Muscle of leg (tissue), 11 donors: ENCODE results near the gene GATB. TPM values are rescaled to one million over a fixed set of nuclear protein-coding genes. Genes with fewer than 3 reads are reported as not detected.

Experiments
- DNase-seq: peaks from one replicate; pipeline ENCODE4 v3.0.0; 2013
- H3K27ac ChIP-seq: one replicate; pipeline ENCODE4 v1.5.1; 2013; ENCODE audit warnings: mild to moderate bottlenecking, low read length, control low read depth
- H3K27me3 ChIP-seq: one replicate; pipeline ENCODE4 v1.6.1; 2013; ENCODE audit warnings: low read length; ENCODE audit not compliant: control insufficient read depth, insufficient read depth
- H3K36me3 ChIP-seq: one replicate; pipeline ENCODE4 v1.6.1; 2013; ENCODE audit warnings: low read length; ENCODE audit not compliant: control insufficient read depth, insufficient read depth
- H3K4me1 ChIP-seq: one replicate; pipeline ENCODE4 v1.6.1; 2013; ENCODE audit warnings: low read length; ENCODE audit not compliant: control insufficient read depth, insufficient read depth
- H3K4me3 ChIP-seq: one replicate; pipeline ENCODE4 v1.5.1; 2013; ENCODE audit warnings: low read length, control low read depth
- H3K9me3 ChIP-seq: replicated peaks from 2 replicates; pipeline ENCODE4 v1.6.1; 2013; ENCODE audit warnings: low read depth, low read length; ENCODE audit not compliant: control insufficient read depth
- WGBS: methylation state at CpG from one replicate; pipeline ENCODE4 v1.1.5; 2013; ENCODE audit warnings: missing lambda C conversion rate; ENCODE audit not compliant: insufficient coverage; 5-methylcytosine and 5-hydroxymethylcytosine counted together
- polyA plus RNA-seq, 8 donors: library from polyadenylated mRNA; unstranded; fragments of 120-200 nt; gene quantifications; one replicate each; pipeline versions ENCODE4 v1.2.1 to v1.2.3, GENCODE V29; 2013; ENCODE audit warnings: inconsistent platforms in 1 of 8, low replicate concordance in 1 of 8; ENCODE audit not compliant: insufficient read length in 8 of 8, insufficient read depth in 1 of 8
- total RNA-seq: library from RNA; stranded (reverse); fragments of 120-200 nt; gene quantifications from one replicate; pipeline ENCODE4 v1.2.4, GENCODE V29; 2013

Gene GATB
- total and polyA plus RNA-seq, 9 donors, result 15.4 to 23.9 (median 20.2) TPM

DNA sequence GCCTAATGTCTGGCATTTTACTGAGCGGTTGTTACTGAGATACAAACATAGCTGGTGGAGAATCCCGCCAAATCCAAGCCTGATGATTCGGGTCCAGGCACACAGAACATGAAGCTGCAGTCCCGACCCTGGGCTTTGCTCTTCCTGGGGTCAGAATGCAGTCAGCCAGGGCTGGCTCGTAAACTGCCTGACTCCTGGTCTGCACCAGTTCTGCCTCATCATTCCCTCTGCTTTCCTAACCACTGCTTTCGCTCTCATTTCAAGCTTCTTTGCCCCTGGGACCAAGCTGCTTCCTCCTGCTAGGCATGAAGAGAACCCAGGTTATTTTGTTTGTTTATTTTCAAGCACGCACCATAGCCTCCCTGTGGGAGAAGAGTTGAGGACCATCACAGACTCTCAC lies 39.3 kb downstream of the GATB start:
- peak; percentile 43 for DNase-seq
- no peaks in the 10 kb centered on the region for H3K4me1 ChIP-seq

DNA sequence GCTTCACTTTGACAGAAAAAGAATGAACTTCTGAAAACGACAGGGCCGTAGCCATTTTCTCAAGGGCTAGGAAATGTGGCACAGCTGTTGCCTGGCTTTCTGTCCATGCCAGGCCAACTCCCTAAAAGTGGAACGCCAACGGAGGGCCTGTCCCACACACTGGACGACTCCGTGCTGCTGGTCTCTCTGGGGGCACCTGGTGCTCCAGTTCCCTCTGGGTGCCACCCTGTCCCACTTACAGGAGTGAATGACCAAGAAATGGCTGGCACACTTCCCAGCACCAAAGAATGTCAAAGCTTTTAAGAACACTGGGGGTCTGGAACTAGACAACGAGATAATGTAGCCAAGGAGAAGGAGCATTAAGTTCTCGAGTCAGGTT lies 40.9 kb downstream of the GATB start:
- Histone ChIP-seq H3K27me3 (no peaks in the 10 kb centered on the region), H3K4me3 (no peak overlapping the region), H3K9me3 (no peaks in the 10 kb centered on the region), H3K36me3 (peaks cover 4% of the 10 kb centered on the region), H3K27ac (no peak overlapping the region), H3K4me1 (peaks cover 5% of the 10 kb centered on the region)
- WGBS, result 91% methylated on average over 6 of the region's 8 CpGs
- no peak for DNase-seq

More for the DNA sequence above, 39.3 kb downstream of the GATB start:
- Histone ChIP-seq H3K9me3 (no peaks in the 10 kb centered on the region), H3K4me3 (no peak overlapping the region), H3K36me3 (peaks cover 2% of the 10 kb centered on the region), H3K27ac (no peak overlapping the region), H3K27me3 (no peaks in the 10 kb centered on the region)
- WGBS, result 58% methylated on average over 5 of the region's 7 CpGs

DNA sequence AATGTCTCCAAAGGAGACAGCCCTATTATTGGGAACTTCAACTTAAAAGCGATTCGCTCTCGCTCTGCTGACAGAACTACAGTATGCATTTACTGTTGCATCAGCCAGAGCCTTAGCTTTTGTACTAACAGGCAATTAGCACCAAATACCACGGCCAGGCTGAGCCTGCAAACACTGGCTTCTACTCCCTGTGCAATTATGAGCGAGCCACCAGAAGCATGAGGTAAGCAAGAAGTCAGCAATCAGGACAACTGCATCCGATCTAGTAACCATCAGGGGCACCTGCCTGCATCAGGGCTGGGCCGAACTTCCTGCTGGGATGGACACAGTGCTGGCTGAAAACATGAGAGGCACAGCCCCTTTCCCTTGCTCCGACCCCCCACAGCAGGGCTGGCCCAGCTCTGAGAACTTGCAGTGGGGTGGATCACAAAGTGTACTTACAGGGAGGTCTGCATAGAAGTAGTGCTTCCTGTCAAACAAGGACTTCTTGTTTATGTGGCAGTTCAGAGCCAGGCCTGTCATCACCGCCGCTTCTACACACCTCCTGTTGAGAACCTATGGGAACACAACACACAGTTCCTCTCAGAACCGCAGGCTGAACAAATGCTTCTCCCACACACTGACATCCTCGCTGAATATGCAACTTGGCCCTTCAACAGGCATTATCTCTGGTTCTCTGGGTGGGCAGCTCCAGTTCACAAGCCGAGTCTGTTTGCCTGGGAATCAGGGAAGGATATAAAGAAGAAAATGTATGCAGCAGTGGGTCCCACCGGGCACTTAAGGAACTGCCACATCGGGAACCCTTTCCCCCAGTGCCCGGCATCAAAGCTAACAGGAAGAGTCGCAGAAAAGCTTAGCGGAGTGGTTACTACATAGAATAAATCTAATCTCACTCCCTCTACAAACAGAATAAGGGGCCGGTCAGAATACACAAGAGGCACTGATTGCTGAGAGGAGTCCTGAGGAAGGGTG lies 41.5 kb downstream of the GATB start:
- no peak for DNase-seq
- Histone ChIP-seq H3K4me3 (no peak overlapping the region), H3K9me3 (no peaks in the 10 kb centered on the region), H3K4me1 (peaks cover 6% of the 10 kb centered on the region), H3K27ac (no peak overlapping the region), H3K27me3 (no peaks in the 10 kb centered on the region), H3K36me3 (peaks cover 5% of the 10 kb centered on the region)
- 82% methylated on average over 13 of the region's 19 CpGs for WGBS

DNA sequence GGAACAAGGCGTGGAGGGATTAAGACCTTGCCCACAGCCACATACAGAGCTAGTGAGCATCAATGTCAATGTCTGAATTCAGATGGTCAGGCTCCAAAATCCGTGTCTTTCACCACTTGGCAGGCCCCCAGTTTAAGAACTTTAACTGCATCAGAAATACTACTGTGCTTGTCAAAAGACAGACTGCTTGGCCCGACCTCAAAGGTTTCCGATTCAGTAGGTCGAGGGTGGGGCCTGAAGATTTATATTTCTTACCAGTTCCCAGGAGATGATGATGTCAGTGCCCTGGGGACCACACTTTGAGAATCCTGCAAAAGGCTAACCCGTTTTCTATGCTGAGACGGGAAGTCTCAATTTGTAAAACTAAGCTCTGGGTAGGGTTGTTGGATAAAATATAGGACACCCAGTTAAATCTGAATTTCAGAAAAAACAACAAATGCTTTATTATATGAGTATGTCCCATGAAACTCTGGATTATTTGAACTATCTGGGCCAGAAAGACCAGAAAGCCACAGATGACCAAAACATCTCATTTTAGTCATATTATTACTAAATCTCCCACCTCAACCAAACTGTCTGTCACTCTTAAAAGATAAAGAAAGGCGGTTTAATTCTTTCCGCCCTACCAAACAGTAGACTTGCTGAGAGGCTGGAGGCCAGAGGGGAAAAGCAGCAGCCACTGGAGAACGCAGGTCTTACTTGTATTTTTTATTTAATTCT lies 42.7 kb downstream of the GATB start:
- no peak overlapping the region for H3K4me3 ChIP-seq
- peaks cover 5% of the 10 kb centered on the region for H3K36me3 ChIP-seq
- H3K27ac ChIP-seq, result no peak overlapping the region
- no peaks in the 10 kb centered on the region for H3K9me3 ChIP-seq
- H3K27me3 ChIP-seq, result no peaks in the 10 kb centered on the region
- peaks cover 11% of the 10 kb centered on the region for H3K4me1 ChIP-seq
- 69% methylated on average over 5 of the region's 10 CpGs for WGBS
- peak; percentile 14 for DNase-seq

DNA sequence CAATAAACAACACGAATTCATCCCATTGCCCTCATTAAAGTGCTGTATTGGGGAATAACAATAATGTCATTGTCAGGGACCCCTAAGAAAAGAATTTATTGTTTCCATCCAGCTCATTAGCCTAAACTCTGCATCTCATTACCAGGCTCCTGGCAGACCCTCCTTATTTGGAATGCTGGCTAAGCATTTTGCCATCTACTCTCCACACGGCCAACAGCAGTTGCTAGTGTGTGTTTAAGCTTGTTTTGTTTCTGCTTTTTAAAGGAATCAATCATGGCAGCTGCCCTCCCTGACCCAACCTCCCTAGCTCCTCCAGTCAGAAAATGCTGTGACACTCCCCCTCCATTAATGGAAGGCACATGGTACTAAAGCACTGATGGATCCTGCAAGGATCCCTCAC lies 43.5 kb downstream of the GATB start:
- no peak for DNase-seq
- Histone ChIP-seq H3K27me3 (no peaks in the 10 kb centered on the region), H3K9me3 (no peaks in the 10 kb centered on the region), H3K27ac (no peak overlapping the region), H3K4me1 (peaks cover 11% of the 10 kb centered on the region), H3K36me3 (peaks cover 5% of the 10 kb centered on the region), H3K4me3 (no peak overlapping the region)
- WGBS, result no CpG with 5 or more reads among the region's 2 CpGs

DNA sequence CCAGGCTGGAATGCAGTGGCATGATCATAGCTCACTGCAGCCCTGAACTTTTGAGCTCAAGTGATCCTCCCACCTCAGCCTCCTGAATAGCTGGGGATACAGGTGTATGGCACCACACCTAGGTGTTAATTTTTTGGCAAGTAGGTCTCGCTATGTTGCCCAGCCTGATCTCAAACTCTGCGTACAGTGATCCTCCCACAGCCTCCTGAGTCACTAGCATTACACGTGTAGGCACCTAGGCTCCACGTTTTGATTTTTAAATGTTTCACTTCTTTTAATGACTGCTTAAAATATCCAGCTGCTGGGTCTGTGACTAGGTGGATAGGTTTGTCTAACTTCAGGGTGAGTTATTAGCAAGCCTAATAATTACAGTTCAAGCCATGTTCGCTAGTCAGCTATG lies 44.5 kb downstream of the GATB start:
- 80% methylated on average over 3 of the region's 5 CpGs for WGBS
- H3K4me1 ChIP-seq, result peaks cover 11% of the 10 kb centered on the region
- DNase-seq, result no peak
- peaks cover 5% of the 10 kb centered on the region for H3K36me3 ChIP-seq
- peak overlapping the region; percentile 6 for H3K27ac ChIP-seq
- H3K9me3 ChIP-seq, result no peaks in the 10 kb centered on the region
- H3K27me3 ChIP-seq, result no peaks in the 10 kb centered on the region
- no peak overlapping the region for H3K4me3 ChIP-seq

DNA sequence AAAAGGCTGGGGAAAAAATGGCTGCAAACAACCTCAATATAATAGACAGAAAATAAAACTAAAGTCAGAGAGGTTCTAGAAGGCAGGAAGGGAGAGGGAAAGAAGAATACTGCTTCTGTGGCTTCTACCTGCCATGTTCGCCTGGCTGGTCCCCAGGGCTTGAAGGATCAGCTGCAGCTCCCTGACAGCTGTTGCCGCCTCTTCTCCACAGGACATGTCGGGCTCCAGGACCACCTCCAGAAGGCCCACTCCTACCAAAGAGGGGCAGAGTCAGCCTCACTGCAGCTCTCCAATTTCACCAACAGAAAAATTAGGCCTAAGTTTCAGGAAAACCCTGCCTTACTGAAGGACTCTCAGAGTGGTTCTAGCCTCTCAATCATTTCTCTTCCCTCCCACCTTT lies 44.9 kb downstream of the GATB start:
- no peak overlapping the region for H3K4me3 ChIP-seq

DNA sequence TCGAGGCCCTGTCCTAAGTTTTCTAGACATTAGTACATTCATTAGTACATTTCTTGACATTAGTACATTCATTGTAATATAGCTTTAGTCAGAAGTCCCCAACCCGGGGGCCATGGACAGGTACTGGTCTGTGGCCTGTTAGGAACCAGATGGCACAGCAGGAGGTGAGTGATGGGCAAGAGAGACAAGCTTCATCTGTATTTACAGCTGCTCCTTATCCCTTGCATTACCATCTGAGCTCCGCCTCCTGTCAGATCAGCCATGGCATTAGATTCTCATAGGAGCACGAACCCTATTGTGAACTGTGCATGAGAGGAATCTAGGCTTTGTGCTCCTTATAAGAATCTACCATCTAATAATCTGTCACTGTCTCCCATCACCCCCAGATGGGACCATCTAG lies 48.0 kb downstream of the GATB start:
- Histone ChIP-seq H3K9me3 (no peaks in the 10 kb centered on the region), H3K4me3 (no peak overlapping the region), H3K27ac (no peak overlapping the region), H3K36me3 (peaks cover 6% of the 10 kb centered on the region), H3K27me3 (no peaks in the 10 kb centered on the region), H3K4me1 (peaks cover 11% of the 10 kb centered on the region)
- WGBS, result no CpG with 5 or more reads among the region's 4 CpGs
- no peak for DNase-seq

More for the DNA sequence above, 44.9 kb downstream of the GATB start:
- H3K36me3 ChIP-seq, result peaks cover 5% of the 10 kb centered on the region
- WGBS, result 60% methylated on average over 2 of the region's 3 CpGs
- DNase-seq, result peak; percentile 26
- peaks cover 11% of the 10 kb centered on the region for H3K4me1 ChIP-seq
- H3K9me3 ChIP-seq, result no peaks in the 10 kb centered on the region
- no peak overlapping the region for H3K27ac ChIP-seq
- no peaks in the 10 kb centered on the region for H3K27me3 ChIP-seq

DNA sequence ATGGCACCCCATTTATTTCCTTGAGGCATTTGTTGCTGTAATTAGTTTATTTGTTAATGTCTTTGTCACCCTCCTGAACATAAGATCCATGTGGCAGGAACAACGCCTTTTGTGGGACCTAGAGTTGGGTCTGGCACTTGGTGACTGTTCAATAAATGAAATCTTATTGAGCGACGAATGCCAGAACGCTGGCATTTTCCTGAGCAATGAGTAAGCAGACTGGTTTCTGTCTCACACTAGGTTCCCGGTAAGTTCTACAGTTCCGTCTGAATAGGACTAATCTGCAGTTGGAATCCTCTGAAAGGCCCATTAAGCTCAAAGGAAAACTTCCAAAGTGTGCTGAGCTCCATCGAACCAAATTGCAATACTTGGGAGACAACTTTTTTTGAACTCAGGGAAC lies 49.2 kb downstream of the GATB start:
- Histone ChIP-seq H3K27ac (no peak overlapping the region), H3K4me3 (no peak overlapping the region), H3K9me3 (no peaks in the 10 kb centered on the region), H3K27me3 (no peaks in the 10 kb centered on the region), H3K4me1 (peaks cover 11% of the 10 kb centered on the region), H3K36me3 (peaks cover 11% of the 10 kb centered on the region)
- 75% methylated on average over 7 of the region's 7 CpGs for WGBS
- no peak for DNase-seq

DNA sequence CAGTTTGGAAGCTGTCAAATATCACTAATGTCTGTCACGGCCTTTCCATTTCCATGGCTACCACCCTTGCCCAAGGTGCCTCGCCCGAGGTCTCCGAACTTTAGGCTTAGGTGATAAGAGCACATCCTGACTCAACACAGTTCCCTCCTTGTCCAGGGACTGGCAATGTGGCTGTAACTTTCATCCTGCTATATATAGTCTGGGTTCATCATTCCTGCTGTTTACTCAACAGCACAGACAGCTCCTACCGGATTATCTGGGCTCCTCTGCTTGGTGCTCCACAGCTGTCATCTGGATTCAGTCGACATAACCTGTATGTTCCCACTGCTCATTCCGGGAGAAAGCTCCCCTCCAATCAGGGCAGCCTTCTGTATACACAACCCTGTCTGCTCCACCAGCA lies 51.2 kb downstream of the GATB start:
- no peaks in the 10 kb centered on the region for H3K9me3 ChIP-seq
- no peak overlapping the region for H3K27ac ChIP-seq
- no peak for DNase-seq
- 87% methylated on average over 7 of the region's 7 CpGs for WGBS
- peaks cover 5% of the 10 kb centered on the region for H3K4me1 ChIP-seq
- no peak overlapping the region for H3K4me3 ChIP-seq
- H3K36me3 ChIP-seq, result peaks cover 14% of the 10 kb centered on the region
- no peaks in the 10 kb centered on the region for H3K27me3 ChIP-seq
